ENCODE results near the gene NUDT16. TPM values are rescaled to one million over a fixed set of nuclear protein-coding genes. Genes with fewer than 3 reads are reported as not detected.

The NUDT16 gene
- total RNA-seq, 1 donor from 2014 or later: 7.6 TPM

- TF ChIP-seq CTCF (IDR thresholded peaks at IDR 0.05; ENCODE audit: insufficient read depth, low read length, severe bottlenecking): no peak
- Histone ChIP-seq H3K27me3 (ENCODE audit: control insufficient read depth, insufficient read depth, low read length) (no peaks in the 10 kb centered on the region), H3K36me3 (ENCODE audit: control insufficient read depth, insufficient read depth, low read length) (peaks cover 2% of the 10 kb centered on the region), H3K4me3 (ENCODE audit: low read depth, low read length) (no peak overlapping the region)
- DNase-seq (ENCODE audit: low read depth): peak; percentile 8
- no peak for FAIRE-seq
These were observed 6.9 kb downstream of the NUDT16 start for GRCh38 chr3:131388490-131388799.

- FAIRE-seq (no peak), DNase-seq (ENCODE audit: low read depth) (no peak)
- no peak overlapping the region for H3K4me3 ChIP-seq (ENCODE audit: low read depth, low read length)
- TF ChIP-seq CTCF (IDR thresholded peaks at IDR 0.05; ENCODE audit: insufficient read depth, low read length, severe bottlenecking): no peak
- no peaks in the 10 kb centered on the region for H3K27me3 ChIP-seq (ENCODE audit: control insufficient read depth, insufficient read depth, low read length)
- H3K36me3 ChIP-seq (ENCODE audit: control insufficient read depth, insufficient read depth, low read length): peaks cover 2% of the 10 kb centered on the region
These were observed 8.8 kb downstream of the NUDT16 start for GRCh38 chr3:131390331-131390730.

GRCh38 chr3:131393051-131393450, 11.5 kb downstream of the NUDT16 start:
- FAIRE-seq (no peak), DNase-seq (ENCODE audit: low read depth) (no peak)
- Histone ChIP-seq H3K4me3 (ENCODE audit: low read depth, low read length) (no peak overlapping the region), H3K27me3 (ENCODE audit: control insufficient read depth, insufficient read depth, low read length) (no peaks in the 10 kb centered on the region), H3K36me3 (ENCODE audit: control insufficient read depth, insufficient read depth, low read length) (no peaks in the 10 kb centered on the region)
- no peak for TF ChIP-seq CTCF (IDR thresholded peaks at IDR 0.05; ENCODE audit: insufficient read depth, low read length, severe bottlenecking)

GRCh38 chr3:131393868-131394267, 12.3 kb downstream of the NUDT16 start:
- Histone ChIP-seq H3K27me3 (ENCODE audit: control insufficient read depth, insufficient read depth, low read length) (no peaks in the 10 kb centered on the region), H3K4me3 (ENCODE audit: low read depth, low read length) (no peak overlapping the region), H3K36me3 (ENCODE audit: control insufficient read depth, insufficient read depth, low read length) (no peaks in the 10 kb centered on the region)
- DNase-seq (ENCODE audit: low read depth): no peak
- no peak for FAIRE-seq
- no peak for TF ChIP-seq CTCF (IDR thresholded peaks at IDR 0.05; ENCODE audit: insufficient read depth, low read length, severe bottlenecking)

- FAIRE-seq (no peak), DNase-seq (ENCODE audit: low read depth) (no peak)
- no peak overlapping the region for H3K4me3 ChIP-seq (ENCODE audit: low read depth, low read length)
- H3K27me3 ChIP-seq (ENCODE audit: control insufficient read depth, insufficient read depth, low read length): no peaks in the 10 kb centered on the region
- no peak for TF ChIP-seq CTCF (IDR thresholded peaks at IDR 0.05; ENCODE audit: insufficient read depth, low read length, severe bottlenecking)
- H3K36me3 ChIP-seq (ENCODE audit: control insufficient read depth, insufficient read depth, low read length): no peaks in the 10 kb centered on the region
These were observed 12.8 kb downstream of the NUDT16 start for GRCh38 chr3:131394400-131394799.

GRCh38 chr3:131396170-131396569, 14.6 kb downstream of the NUDT16 start:
- no peaks in the 10 kb centered on the region for H3K27me3 ChIP-seq (ENCODE audit: control insufficient read depth, insufficient read depth, low read length)
- no peak for TF ChIP-seq CTCF (IDR thresholded peaks at IDR 0.05; ENCODE audit: insufficient read depth, low read length, severe bottlenecking)
- DNase-seq (ENCODE audit: low read depth) (no peak), FAIRE-seq (no peak)
- no peak overlapping the region for H3K4me3 ChIP-seq (ENCODE audit: low read depth, low read length)
- H3K36me3 ChIP-seq (ENCODE audit: control insufficient read depth, insufficient read depth, low read length): no peaks in the 10 kb centered on the region
